Right atrium auricular region (tissue), 2 donors: ENCODE data around the gene SREBF1. TPM values are rescaled to one million over a fixed set of nuclear protein-coding genes. Genes with fewer than 3 reads are reported as not detected.

Source experiments
- DNase-seq: peaks from one replicate; pipeline ENCODE4 v3.0.0-alpha.2; 2019; ENCODE audit warnings: low spot score
- H3K27ac ChIP-seq, 2 donors: fragments of 200-600 bp; sonication (generic); 1 replicate in 1 of 2; 2 replicates in 1 of 2; pipeline ENCODE4 v1.5.1; 2016 to 2019
- H3K27me3 ChIP-seq, 2 donors: fragments of 200-600 bp; sonication (generic); one replicate each; pipeline versions ENCODE4 v1.5.1 to v1.6.0; 2017 to 2019
- H3K36me3 ChIP-seq: fragments of 200-600 bp; sonication (generic); one replicate; pipeline ENCODE4 v1.5.1; 2016
- H3K4me1 ChIP-seq, 2 donors: fragments of 200-600 bp; sonication (generic); one replicate each; pipeline versions ENCODE4 v1.5.1 to v1.6.0; 2017 to 2019
- H3K4me3 ChIP-seq, 2 donors: fragments of 200-600 bp; sonication (generic); 1 replicate in 1 of 2; 2 replicates in 1 of 2; pipeline ENCODE4 v1.5.1; 2017 to 2019; ENCODE audit warnings: mild to moderate bottlenecking in 1 of 2, moderate library complexity in 1 of 2
- H3K9me3 ChIP-seq, 2 donors: fragments of 200-600 bp; sonication (generic); one replicate each; pipeline ENCODE4 v1.5.1; 2019
- total RNA-seq, 2 donors: library from RNA; depleted of rRNA; stranded (reverse); fragments of >200 nt; gene quantifications; one replicate each; pipeline ENCODE4 v1.1.0, GENCODE V29; 2016
- TF ChIP-seq, protein P1 (sequence below), 2 donors: fragments of 200-600 bp; sonication (generic); IDR thresholded peaks; one replicate each; pipeline ENCODE4 v1.5.1; 2019; ENCODE audit warnings: antibody characterized with exemption in 2 of 2

Gene SREBF1
- total RNA-seq, 2 donors from 2014 or later: 17.0 to 29.8 TPM

DNA sequence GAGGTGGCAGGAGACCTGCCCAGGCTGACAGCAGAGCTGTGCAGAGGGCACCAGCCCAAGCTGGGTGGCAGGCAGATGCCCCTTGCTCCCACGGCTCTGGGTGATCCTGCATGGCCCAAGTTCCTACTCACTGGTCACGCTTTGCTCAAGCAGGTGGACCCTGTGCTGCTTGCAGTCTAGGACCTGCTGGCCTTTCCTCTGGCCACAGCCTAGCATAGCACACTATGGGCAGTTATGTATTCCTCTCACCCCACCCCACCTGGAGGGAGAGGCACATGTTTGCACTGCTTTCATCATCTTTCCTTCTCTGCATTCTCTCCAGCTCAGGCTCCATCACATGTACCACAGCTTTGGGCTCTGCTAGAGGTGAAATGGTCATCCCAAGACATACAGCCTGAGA lies 19.6 kb upstream of the SREBF1 start:
- no peaks in the 10 kb centered on the region for H3K27me3 ChIP-seq
- no peaks in the 10 kb centered on the region for H3K9me3 ChIP-seq
- no peak for DNase-seq
- TF ChIP-seq, protein P1, sequence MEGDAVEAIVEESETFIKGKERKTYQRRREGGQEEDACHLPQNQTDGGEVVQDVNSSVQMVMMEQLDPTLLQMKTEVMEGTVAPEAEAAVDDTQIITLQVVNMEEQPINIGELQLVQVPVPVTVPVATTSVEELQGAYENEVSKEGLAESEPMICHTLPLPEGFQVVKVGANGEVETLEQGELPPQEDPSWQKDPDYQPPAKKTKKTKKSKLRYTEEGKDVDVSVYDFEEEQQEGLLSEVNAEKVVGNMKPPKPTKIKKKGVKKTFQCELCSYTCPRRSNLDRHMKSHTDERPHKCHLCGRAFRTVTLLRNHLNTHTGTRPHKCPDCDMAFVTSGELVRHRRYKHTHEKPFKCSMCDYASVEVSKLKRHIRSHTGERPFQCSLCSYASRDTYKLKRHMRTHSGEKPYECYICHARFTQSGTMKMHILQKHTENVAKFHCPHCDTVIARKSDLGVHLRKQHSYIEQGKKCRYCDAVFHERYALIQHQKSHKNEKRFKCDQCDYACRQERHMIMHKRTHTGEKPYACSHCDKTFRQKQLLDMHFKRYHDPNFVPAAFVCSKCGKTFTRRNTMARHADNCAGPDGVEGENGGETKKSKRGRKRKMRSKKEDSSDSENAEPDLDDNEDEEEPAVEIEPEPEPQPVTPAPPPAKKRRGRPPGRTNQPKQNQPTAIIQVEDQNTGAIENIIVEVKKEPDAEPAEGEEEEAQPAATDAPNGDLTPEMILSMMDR (IDR thresholded peaks at IDR 0.05): no peak
- no peak overlapping the region for H3K27ac ChIP-seq
- H3K36me3 ChIP-seq: peaks cover 9% of the 10 kb centered on the region
- H3K4me1 ChIP-seq: peaks cover 0 to 32% of the 10 kb centered on the region in 2 donors
- no peak overlapping the region for H3K4me3 ChIP-seq

DNA sequence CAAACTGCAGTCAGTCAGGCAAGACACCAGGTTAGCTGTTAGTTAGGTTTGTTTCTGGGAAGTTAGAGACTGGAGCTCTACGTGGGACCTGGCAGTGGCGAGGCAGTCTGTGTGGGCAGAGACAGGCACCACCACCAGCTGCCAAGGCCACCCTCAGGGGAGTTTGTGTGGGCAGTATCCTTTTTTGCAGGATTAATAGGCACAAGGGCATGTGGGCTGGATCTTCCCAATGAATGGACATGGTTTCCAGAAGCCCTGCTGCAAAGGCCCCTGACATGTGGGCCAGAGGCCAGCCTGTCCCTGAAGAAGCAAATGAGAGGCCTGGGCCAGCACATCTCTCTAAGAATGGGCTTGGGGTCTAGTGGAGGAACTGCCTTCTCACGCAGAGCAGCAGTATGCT lies 19.2 kb upstream of the SREBF1 start:
- Histone ChIP-seq H3K36me3 (peaks cover 5% of the 10 kb centered on the region), H3K9me3 (no peaks in the 10 kb centered on the region), H3K4me1 (peaks cover 0 to 36% of the 10 kb centered on the region in 2 donors), H3K27me3 (no peaks in the 10 kb centered on the region), H3K4me3 (no peak overlapping the region), H3K27ac (no peak overlapping the region)
- DNase-seq: no peak
- TF ChIP-seq, protein P1 (IDR thresholded peaks at IDR 0.05): no peak

DNA sequence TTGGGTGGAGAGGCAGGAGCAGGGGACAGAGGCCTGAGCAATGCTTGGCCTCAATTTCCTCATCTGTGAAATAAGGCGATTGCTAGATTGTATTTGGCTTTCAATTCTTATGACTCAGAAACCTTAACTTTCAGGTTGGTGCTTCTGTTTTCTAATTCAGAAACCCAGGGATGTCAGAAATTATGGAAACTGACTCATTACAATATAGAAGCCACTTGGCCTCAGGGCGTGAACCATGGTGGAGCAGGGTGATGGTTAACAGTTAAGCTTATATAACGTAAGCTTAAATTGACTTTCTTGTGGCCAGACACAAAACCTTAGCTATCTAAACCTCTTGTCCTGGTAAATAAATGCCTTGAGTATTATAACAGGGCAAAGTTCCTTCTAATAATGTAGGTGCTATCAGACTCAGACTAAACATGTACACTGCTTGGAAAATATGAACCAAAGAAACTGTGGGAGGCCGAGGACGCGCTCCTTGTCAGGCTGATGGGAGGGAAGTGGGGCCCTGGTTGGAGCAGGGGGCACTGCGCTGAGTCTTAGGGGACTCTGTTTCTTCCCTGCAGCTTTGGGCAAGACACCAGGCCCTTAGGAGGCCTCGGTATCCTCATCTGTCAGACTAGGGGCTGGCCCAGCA lies 17.1 kb upstream of the SREBF1 start:
- no peaks in the 10 kb centered on the region for H3K36me3 ChIP-seq
- H3K27me3 ChIP-seq: no peaks in the 10 kb centered on the region
- no peaks in the 10 kb centered on the region for H3K9me3 ChIP-seq
- TF ChIP-seq, protein P1 (IDR thresholded peaks at IDR 0.05): no peak
- no peak for DNase-seq
- H3K4me3 ChIP-seq: no peak overlapping the region
- H3K4me1 ChIP-seq: peaks cover 0 to 45% of the 10 kb centered on the region in 2 donors
- no peak overlapping the region for H3K27ac ChIP-seq

DNA sequence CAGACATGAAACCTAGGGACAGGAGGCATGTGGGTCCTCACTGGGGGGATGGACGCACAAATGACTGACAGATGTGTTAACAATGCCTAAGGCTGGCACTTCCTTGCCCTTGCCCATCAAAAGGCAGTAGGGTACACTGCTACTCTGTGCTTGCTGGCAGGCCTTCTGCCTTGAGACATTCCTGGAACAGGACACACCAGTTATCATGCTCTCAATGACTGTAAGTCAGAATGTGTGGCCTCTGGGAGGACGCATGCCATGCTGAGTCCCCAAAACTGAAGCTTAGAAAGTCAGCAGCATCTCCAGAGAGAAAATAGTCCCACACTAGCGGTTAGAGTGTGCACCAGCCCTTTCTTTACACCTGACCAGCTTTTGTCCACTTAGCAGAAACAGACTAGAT lies 16.1 kb upstream of the SREBF1 start:
- no peaks in the 10 kb centered on the region for H3K27me3 ChIP-seq
- DNase-seq: no peak
- TF ChIP-seq, protein P1 (IDR thresholded peaks at IDR 0.05): no peak
- no peak overlapping the region for H3K27ac ChIP-seq
- no peaks in the 10 kb centered on the region for H3K9me3 ChIP-seq
- H3K4me1 ChIP-seq: peaks cover 0 to 55% of the 10 kb centered on the region in 2 donors
- no peak overlapping the region for H3K4me3 ChIP-seq
- no peaks in the 10 kb centered on the region for H3K36me3 ChIP-seq

DNA sequence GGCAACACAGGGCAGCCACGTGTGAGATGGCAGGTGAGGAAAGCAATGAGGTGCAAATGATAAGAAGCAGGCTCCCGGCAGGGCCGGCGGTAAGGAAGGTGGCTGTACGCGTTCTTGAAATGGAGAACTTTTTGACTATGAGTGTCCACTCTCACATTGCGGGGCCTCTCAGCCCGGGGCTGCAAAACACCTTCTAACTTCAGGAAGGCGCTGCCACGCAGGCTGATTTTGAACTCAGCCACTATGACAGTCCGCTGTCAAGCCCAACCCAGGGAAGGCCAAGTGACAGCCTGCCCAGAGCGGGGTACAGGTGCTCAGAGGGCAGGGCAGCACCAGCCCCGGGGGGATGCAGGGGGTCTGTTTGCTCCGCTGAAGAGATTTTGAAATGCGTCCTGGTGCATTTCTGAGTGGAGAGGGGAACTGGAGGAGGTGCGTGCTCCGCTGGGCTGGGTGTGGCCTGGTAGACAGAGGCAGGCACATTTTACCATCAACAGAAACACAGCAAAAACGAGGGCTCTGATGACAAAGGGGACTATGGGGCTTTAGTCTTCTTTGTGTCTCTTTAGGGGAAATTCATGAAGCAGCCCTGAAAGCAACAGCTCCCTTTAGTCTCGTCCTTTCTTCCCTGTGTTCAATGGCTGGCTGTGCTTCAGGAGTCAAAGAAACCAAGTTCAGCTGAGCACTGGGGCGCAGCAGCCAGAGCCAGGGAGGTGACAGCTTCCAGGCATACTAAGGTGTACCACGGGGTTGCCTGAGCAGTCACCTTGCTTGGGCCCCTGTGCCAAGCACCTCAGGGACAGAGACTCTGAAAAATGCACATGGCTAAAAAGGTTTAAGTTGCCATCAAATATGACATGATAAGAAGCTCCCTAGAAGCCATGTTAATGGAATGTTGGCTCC lies 14.6 kb upstream of the SREBF1 start:
- Histone ChIP-seq H3K36me3 (peaks cover 15% of the 10 kb centered on the region), H3K4me1 (peaks cover 0 to 51% of the 10 kb centered on the region in 2 donors), H3K4me3 (no peak overlapping the region), H3K27me3 (no peaks in the 10 kb centered on the region), H3K27ac (peak overlapping the region; percentile 78 to 85), H3K9me3 (no peaks in the 10 kb centered on the region)
- DNase-seq: no peak
- TF ChIP-seq, protein P1 (IDR thresholded peaks at IDR 0.05): no peak
